ENCODE results near the gene FIGLA. TPM values are rescaled to one million over a fixed set of nuclear protein-coding genes. Genes with fewer than 3 reads are reported as not detected.

FIGLA gene
- total and polyA plus RNA-seq, 11 donors, result not detected

DNA sequence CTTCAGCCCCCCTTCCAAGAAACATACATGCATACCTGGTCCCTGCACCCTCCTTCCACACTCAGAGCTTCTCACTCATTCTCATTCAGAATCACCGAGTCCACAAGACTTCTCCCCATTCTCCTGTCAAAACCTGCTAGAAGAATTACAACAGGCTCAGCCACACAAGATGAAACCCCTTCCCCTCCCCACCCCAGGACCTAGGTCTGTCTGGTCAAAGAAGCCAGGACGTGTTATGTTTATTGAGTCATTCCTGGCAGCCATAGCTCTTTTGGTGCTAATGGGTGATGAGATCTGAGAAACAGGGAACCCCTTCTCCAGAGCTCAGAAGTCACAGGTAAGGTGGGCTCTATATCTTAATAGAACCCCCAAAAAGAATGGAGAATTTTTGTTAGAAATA is 21.0 kb downstream of the FIGLA start:
- intact Hi-C loops (cut with DNase I), result loop anchor here in 1 of 10 donors (5.0 kb wide), 2 partner anchors 82 to 117 kb away; no protein-coding TSS in a partner anchor
- WGBS, 4 donors, result 64 to 88% (median 86%) methylated on average over 2 of the region's 2 CpGs
- H3K4me1 ChIP-seq, result peaks cover 6 to 20% (median 14%) of the 10 kb centered on the region in 12 donors
- H3K4me3 ChIP-seq, result no peak overlapping the region
- DNase-seq (no peak), ATAC-seq (no peak)
- H3K36me3 ChIP-seq, result no peaks in the 10 kb centered on the region
- H3K27me3 ChIP-seq, result peaks cover 5 to 63% (median 25%) of the 10 kb centered on the region in 9 donors
- no peak overlapping the region for H3K27ac ChIP-seq
- H3K9me3 ChIP-seq, result no peaks in the 10 kb centered on the region
- TF ChIP-seq, protein P1, sequence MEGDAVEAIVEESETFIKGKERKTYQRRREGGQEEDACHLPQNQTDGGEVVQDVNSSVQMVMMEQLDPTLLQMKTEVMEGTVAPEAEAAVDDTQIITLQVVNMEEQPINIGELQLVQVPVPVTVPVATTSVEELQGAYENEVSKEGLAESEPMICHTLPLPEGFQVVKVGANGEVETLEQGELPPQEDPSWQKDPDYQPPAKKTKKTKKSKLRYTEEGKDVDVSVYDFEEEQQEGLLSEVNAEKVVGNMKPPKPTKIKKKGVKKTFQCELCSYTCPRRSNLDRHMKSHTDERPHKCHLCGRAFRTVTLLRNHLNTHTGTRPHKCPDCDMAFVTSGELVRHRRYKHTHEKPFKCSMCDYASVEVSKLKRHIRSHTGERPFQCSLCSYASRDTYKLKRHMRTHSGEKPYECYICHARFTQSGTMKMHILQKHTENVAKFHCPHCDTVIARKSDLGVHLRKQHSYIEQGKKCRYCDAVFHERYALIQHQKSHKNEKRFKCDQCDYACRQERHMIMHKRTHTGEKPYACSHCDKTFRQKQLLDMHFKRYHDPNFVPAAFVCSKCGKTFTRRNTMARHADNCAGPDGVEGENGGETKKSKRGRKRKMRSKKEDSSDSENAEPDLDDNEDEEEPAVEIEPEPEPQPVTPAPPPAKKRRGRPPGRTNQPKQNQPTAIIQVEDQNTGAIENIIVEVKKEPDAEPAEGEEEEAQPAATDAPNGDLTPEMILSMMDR (IDR thresholded peaks at IDR 0.05), result no peak
- TF ChIP-seq POLR2A (IDR thresholded peaks at IDR 0.05), result no peak

DNA sequence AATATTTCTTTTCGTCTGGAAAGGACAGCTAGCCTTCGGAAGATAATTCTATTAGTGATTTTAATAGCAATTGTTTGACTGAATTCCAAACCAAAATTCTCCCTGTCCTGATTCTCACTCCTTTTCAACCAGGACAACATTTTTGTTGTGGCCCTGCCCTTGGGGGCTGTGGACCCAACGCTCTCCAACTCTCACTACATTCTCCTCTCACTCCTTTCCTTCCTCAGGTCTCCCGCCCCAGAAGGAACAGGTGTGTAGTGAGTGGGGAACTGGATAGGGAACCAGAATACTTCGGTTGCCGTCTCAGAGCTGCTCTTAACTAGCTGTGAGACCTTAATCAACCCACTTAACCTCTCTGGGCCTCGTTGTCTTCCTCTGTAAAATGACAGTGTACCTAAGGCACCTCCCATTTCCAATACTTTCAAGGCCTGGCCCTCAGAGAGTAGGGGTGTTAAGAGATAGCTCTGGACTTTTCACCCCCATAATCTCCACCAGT is 21.8 kb downstream of the FIGLA start:
- intact Hi-C loops (cut with DNase I), result loop anchor here in 1 of 10 donors (5.0 kb wide), 2 partner anchors 81 to 116 kb away; no protein-coding TSS in a partner anchor
- DNase-seq (no peak), ATAC-seq (no peak)
- Histone ChIP-seq H3K36me3 (no peaks in the 10 kb centered on the region), H3K4me1 (peaks cover 6 to 20% (median 14%) of the 10 kb centered on the region in 12 donors), H3K27ac (no peak overlapping the region), H3K9me3 (no peaks in the 10 kb centered on the region), H3K27me3 (peaks cover 5 to 70% (median 32%) of the 10 kb centered on the region in 9 donors), H3K4me3 (peak overlapping the region in 2 of 12 donors; percentile 51 to 65)
- 57 to 72% (median 65%) methylated on average over 7 of the region's 7 CpGs for WGBS, 4 donors
- TF ChIP-seq POLR2A (IDR thresholded peaks at IDR 0.05), result no peak
- TF ChIP-seq, protein P1 (IDR thresholded peaks at IDR 0.05), result no peak

DNA sequence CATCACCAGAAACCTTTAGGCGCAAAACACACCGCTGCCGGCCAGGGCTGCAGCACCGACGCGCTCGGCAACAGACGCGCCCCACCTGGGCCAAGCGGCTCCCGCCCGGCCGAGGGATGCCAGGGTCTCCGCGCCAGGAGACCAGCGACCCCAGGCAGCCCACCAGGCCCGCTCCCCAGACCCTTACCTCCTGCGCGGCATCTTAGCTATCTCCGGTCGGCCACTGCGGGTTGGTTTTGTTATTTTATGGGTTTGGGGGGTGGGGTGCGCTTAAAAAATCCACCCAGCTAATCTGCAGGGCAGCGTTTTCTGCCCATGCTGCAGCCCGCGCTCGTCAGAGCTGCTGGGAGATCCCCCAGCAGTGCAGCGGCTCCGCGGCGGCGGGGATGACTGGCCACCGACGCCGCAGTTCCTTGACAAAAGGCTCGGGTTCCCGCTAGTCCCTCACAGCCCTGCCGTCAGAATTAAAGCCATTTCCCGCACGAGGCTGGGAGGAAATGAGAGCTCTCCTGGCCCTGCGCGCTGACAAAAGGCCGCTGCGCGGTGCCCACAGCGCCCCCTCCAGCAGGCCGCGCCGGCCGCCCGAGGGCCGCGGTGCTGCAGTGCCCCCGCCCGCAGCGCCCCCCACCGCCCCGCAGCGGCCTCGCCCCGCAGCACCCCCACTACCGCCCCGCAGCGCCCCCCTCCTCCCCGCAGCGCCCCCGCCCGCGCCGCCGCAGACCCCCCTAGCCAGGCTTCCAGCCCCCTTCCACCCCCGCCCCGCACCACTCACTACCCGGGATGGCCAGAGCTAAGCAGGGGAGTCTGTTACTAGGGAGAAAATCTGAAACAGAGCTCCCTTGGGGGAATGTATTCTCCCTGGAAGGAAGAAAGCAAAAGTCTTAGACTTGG is 22.5 kb downstream of the FIGLA start, which contains the start of gene ADD2:
Gene ADD2 (minus strand): TSS at position 502 of the 891 bp plus-strand sequence. CDS start 61,792 bp downstream, outside the sequence.
- peak within 1 kb of the TSS in 3 of 12 donors; percentile 3 to 44 (median 17) for H3K27ac ChIP-seq
- H3K27me3 ChIP-seq, result peaks cover 5 to 63% (median 32%) of the 10 kb centered on the region in 9 donors
- intact Hi-C loops (cut with DNase I), result loop anchor here in 1 of 10 donors (5.0 kb wide), 2 partner anchors 81 to 116 kb away; no protein-coding TSS in a partner anchor
- peak within 1 kb of the TSS; percentile 4 to 65 (median 56) for H3K4me3 ChIP-seq
- H3K9me3 ChIP-seq, result no peaks in the 10 kb centered on the region
- DNase-seq, result peak in 4 of 5 donors; percentile 29 to 45 (median 37)
- TF ChIP-seq, protein P1 (IDR thresholded peaks at IDR 0.05), result peak in 9 of 12 donors; percentile 13 to 52 (median 42)
- TF ChIP-seq POLR2A (IDR thresholded peaks at IDR 0.05), result no peak
- WGBS, 4 donors, result 1 to 3% (median 2%) methylated on average over 29 to 71 of the region's 74 CpGs
- no peaks in the 10 kb centered on the region for H3K36me3 ChIP-seq
- H3K4me1 ChIP-seq, result peaks cover 6 to 20% (median 14%) of the 10 kb centered on the region in 12 donors
- ATAC-seq, result peak; percentile 67 to 87 (median 78)
